HG03159 (cell line): ENCODE data around the gene GPATCH2L.

ENCODE experiments used
- ATAC-seq: cut with Tn5 transposase; IDR thresholded peaks from one replicate; pipeline ENCODE4 v1.9.1; 2021; ENCODE audit warnings: mild to moderate bottlenecking, moderate library complexity; ENCODE audit not compliant: unreplicated experiment

GPATCH2L gene

DNA sequence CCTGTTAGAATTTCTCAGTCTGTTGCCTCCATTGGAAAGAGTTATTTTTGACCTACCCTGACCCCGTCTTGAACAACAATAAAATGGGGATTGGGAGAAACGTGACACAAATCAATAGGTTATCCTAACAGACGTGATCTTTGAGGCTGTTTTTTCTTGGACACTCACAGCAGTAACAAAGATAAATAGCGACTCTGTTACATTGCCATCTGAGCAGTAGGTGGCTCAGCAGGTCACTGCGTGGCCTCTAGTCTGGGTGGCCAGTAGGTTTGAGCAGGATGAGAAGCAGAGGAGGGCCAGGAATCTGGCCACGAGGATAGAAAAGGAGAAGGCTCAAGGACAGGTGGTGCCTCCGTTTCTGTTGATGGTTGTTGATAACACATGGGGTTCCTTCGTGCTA is 101.4 kb downstream of the GPATCH2L start:
- ATAC-seq = no peak

DNA sequence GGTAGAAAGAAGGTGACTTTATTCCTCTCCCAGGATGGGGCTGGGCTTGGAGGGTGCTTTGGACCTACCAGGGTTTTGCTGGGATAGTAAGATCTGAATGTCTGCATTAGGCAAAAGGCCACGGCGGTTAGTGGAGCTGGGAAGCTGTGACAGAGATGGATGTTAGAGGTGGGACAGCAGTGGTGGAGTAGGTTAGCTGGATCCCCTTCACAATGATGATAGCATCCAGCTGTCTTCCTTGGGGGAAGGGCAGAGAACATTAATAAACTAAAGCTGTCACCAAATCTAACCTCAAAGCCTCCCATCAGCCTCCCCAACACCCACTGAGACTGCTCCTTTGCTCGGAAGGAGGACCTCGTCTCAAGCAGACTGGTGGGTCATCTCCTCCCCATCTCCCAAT is 104.8 kb downstream of the GPATCH2L start:
- ATAC-seq = no peak

DNA sequence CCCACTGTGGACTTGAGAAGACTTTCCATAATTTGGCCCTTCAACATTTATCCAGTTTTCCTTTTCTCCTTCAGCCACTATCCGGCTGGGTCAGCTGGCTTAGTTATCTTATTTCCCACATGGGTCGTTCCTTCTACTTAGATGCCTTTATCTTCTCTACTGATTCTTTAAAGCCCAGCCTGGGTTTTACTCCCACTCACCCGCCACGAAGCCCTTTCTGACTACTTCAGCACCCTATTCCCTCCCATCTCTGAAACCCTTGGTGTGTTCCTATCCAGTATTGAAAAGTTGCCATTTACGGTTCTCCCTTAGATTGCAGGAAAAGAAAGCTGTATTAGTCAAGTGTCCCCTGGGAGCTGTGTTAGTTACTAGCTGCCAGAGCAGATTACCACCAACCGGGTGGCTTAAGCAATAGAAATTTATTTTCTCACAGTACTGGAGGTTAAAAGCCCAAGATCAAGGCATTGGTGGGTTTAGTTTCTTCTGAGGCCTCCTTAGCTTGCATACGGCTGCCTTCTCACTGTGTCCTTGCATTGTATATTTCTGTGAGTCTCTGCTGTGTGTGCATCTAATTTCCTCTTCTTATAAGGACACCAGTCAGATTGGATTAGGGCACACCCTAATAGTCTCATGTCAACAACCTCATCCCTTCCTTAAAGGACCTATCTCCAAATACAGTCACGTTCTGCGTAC is 105.5 kb downstream of the GPATCH2L start:
- no peak for ATAC-seq

DNA sequence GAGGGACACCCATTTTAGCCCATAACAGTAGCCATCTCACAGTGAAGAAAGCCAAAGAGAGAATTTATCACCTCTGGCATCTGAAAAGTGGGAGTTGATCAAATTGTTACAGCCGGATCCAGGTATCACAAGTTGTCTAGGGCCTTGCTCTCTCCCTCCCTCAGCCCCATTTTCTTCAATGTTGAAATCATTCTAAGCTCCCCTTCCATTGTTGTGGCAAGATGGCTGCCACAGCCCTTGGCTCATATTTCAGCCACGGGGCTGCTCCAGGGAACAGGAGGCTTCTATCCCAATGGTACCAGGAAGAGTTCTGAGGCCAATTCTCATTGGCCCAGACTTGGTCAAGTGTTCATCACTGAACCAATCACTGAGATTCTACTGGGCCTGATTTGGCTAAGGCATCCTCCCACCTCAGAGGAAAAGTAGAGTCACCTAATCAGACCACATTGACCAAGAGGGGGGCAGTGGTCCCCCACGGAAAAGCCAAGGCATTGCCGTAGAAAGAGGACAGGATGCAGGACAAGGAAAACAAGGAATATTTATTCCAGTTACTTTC is 106.2 kb downstream of the GPATCH2L start:
- ATAC-seq = no peak

DNA sequence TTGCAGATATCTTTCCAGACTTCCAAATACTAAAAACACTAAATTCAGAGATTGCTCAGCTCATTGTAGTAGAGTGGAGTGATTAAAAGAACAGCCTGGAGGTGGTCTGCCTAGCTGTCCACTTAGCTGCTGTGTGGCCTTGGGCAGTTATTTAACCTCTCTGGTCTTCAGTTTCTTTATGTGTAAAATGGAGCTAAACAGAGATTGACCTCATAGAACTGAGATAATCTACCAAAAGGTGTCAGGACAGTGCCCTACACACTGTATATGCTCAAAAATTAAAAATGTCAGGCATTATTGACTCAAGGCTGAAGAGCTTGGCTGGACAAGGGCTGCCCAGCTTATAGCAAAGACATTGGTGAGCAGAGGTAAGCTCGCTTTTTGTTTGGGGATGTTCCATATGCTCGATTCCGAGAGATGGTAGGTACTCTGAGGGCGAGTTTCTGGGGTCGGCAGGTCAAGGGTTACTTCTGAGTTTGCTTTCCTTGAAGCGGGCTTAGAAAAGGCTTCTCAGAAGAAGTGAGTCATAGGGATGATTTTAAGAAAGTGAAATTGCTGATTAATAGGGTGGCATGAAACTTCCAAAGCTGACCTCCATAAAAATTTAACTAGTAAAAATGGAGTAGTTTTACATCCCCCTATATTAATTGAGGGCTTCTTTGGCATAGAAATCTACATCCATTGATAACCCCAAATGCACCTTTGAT is 107.5 kb downstream of the GPATCH2L start:
- ATAC-seq = no peak

DNA sequence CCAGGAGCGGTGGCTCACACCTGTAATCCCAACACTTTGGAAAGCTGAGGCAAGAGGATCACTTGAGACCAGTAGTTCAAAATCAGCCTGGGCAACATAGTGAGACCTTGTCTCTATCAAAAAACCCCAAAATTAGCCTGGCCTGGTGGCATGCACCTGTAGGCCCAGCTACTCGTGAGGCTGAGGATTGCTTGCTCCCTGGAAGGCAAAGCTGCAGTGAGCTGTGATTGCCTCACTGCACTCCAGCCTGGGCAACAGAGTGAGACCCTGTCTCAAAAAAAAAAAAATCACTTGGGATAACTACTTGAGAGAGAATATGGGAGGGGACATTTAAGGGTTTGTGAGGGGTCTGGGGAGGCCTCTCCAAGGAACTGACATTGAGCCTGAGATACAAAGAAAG is 109.0 kb downstream of the GPATCH2L start:
- ATAC-seq = no peak

DNA sequence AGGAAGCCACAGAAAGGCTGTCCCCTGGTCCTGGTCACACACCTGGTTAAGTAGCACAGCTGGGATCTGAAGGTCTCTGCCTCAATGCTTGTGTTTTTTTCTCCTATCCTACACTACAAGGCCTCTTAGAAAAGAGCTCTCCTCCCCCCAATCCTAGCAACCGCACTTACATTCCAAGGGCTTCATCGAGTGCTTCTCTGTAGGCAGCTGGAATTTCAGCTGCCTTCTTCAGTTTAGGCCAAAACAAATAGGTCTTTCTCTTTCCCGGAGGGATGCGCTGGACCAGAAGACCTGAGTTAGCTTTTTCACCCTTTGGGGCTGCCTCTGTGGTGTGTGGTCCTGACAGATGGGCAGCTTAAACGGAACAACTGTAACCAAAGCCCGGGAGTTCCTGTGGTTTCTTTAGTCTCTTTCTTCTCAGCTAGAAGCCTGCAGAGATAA is 109.7 kb downstream of the GPATCH2L start:
- ATAC-seq = no peak

DNA sequence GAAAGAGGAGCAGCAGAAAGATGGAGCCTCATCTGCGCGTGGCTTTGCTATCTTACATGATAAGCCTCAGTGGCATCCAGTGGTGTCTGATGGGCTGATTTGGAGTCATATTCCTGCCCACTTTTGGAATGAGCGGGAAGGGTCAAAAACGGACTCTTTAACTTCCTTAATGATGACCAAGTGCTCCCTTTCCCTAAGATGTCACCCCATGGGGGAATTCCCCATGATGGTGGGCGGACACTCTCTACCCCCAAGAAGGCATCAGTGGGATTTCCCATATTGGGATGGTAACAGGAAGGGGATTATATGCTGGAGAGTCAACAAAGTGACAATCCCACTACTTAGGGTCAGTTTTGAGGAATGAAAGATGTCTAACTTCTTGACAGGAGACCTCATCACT is 110.9 kb downstream of the GPATCH2L start:
- no peak for ATAC-seq
